ENCODE measurements around the gene SLC52A1.
A peak's percentile ranks its signal among the peaks of the same experiment; 100 is the strongest.

SLC52A1 gene

DNA sequence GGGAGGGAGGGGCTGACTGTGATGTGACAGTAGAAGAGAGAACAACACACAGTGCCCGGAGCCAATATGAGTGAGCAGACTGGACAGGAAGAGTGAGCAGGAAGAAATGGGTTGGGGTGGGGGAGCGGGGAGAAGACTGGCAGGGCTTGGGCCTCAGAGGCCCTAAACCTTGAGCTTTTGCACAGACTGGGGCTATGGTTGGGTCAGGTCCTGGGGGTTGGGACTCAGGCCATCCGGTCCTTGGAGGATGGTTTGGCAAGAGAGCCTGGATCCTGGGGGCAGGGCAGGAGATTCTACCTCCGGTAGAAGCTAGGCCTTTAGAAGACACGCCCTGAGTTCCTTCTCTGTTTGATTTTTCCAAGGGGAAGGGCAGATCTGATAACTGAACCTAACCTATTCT is 48.8 kb downstream of the SLC52A1 start:
- TF ChIP-seq, protein P1, sequence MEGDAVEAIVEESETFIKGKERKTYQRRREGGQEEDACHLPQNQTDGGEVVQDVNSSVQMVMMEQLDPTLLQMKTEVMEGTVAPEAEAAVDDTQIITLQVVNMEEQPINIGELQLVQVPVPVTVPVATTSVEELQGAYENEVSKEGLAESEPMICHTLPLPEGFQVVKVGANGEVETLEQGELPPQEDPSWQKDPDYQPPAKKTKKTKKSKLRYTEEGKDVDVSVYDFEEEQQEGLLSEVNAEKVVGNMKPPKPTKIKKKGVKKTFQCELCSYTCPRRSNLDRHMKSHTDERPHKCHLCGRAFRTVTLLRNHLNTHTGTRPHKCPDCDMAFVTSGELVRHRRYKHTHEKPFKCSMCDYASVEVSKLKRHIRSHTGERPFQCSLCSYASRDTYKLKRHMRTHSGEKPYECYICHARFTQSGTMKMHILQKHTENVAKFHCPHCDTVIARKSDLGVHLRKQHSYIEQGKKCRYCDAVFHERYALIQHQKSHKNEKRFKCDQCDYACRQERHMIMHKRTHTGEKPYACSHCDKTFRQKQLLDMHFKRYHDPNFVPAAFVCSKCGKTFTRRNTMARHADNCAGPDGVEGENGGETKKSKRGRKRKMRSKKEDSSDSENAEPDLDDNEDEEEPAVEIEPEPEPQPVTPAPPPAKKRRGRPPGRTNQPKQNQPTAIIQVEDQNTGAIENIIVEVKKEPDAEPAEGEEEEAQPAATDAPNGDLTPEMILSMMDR (IDR thresholded peaks at IDR 0.05), result no peak
- Histone ChIP-seq H3K27ac (peak overlapping the region; percentile 83 to 95), H3K27me3 (no peaks in the 10 kb centered on the region), H3K9me3 (no peaks in the 10 kb centered on the region), H3K4me1 (peaks cover 0 to 28% (median 21%) of the 10 kb centered on the region in 4 donors), H3K36me3 (peaks cover 0 to 40% (median 28%) of the 10 kb centered on the region in 3 donors), H3K4me3 (peak overlapping the region; percentile 62 to 97)
- DNase-seq, result no peak
- intact Hi-C loops (cut with DNase I; ENCODE audit: low total_unique reads), result loop anchor here (2.0 kb wide), 1 partner anchor 78 kb away; no protein-coding TSS in a partner anchor

Data from tibial artery (tissue), 4 donors.